H1 (cell line): Measurements from ENCODE around the gene STK11IP. TPM values are rescaled to one million over a fixed set of nuclear protein-coding genes. Genes with fewer than 3 reads are reported as not detected.
A peak's percentile ranks its signal among the peaks of the same experiment; 100 is the strongest.

Source experiments
- CTCF ChIA-PET: fragments of 300-600 bp; sonication (Branson Sonifier 250); formaldehyde crosslinking; loops from one replicate; lab custom pipeline; 2021; ENCODE audit not compliant: partially characterized antibody; lab: Charles Lee
- POLR2A ChIA-PET: fragments of 300-600 bp; sonication (Branson Sonifier 250); formaldehyde crosslinking; loops from one replicate; lab custom pipeline; 2021; ENCODE audit warnings: inconsistent platforms; ENCODE audit not compliant: partially characterized antibody; lab: Charles Lee
- DNase-seq, 2 experiments: peaks; one replicate each; pipeline versions ENCODE4 v3.0.0 to v3.0.0-alpha.2; 2010 to 2022; ENCODE audit warnings: low spot score in 2 of 2, low read depth in 1 of 2, mixed read lengths in 1 of 2
- FAIRE-seq: peaks from 2 replicates; lab custom pipeline; 2011; peaks lifted over from hg19 to GRCh38; lab: Jason Lieb, UNC
- H2AFZ ChIP-seq: 2 replicates; pipeline ENCODE4 v1.8.1; 2012; ENCODE audit warnings: low read length, inconsistent platforms
- H2AK5ac ChIP-seq: 2 replicates; pipeline ENCODE4 v1.6.1; 2013; ENCODE audit warnings: low read depth, low read length
- H2BK120ac ChIP-seq: replicated peaks from 2 replicates; pipeline ENCODE3; 2013; ENCODE audit warnings: low read depth, low read length, inconsistent platforms
- H2BK12ac ChIP-seq: 2 replicates; pipeline ENCODE4 v1.6.1; 2013; ENCODE audit warnings: low read depth, low read length
- H2BK15ac ChIP-seq: 2 replicates; pipeline ENCODE4 v1.6.1; 2013; ENCODE audit warnings: low read length
- H2BK20ac ChIP-seq: 2 replicates; pipeline ENCODE4 v1.6.1; 2013; ENCODE audit warnings: low read length
- H2BK5ac ChIP-seq: 2 replicates; pipeline ENCODE4 v1.6.1; 2013; ENCODE audit warnings: low read depth, low read length
- H3K14ac ChIP-seq: 2 replicates; pipeline ENCODE4 v1.6.1; 2013; ENCODE audit warnings: inconsistent platforms; ENCODE audit not compliant: insufficient read length
- H3K18ac ChIP-seq: 2 replicates; pipeline ENCODE4 v1.6.1; 2013; ENCODE audit warnings: low read length; ENCODE audit errors: extremely low read depth
- H3K23ac ChIP-seq: 2 replicates; pipeline ENCODE4 v1.6.1; 2013; ENCODE audit warnings: inconsistent platforms; ENCODE audit not compliant: insufficient read length
- H3K23me2 ChIP-seq: 2 replicates; pipeline ENCODE4 v1.6.1; 2013; ENCODE audit warnings: low read depth, low read length
- H3K27ac ChIP-seq: 2 replicates; pipeline ENCODE4 v1.6.1; 2011; ENCODE audit warnings: low read depth, low read length, inconsistent platforms
- H3K27me3 ChIP-seq, 4 experiments: replicated peaks in 1 of 4; 1 replicate in 1 of 4; 2 replicates in 3 of 4; pipeline versions ENCODE4 v1.6.1 to v1.8.1; 2011 to 2013; ENCODE audit warnings: low read length in 3 of 4, mild to moderate bottlenecking in 3 of 4, inconsistent platforms in 2 of 4, mixed read lengths in 2 of 4, moderate library complexity in 1 of 4; ENCODE audit not compliant: control insufficient read depth in 3 of 4, insufficient read depth in 3 of 4; ENCODE audit errors: extremely low read depth in 1 of 4
- H3K36me3 ChIP-seq, 4 experiments: 2 replicates each; pipeline versions ENCODE4 v1.6.1 to v1.8.1; 2011 to 2013; ENCODE audit warnings: mild to moderate bottlenecking in 4 of 4, low read length in 3 of 4, moderate library complexity in 2 of 4, control low read depth in 1 of 4, inconsistent platforms in 1 of 4; ENCODE audit not compliant: insufficient read depth in 4 of 4, control insufficient read depth in 2 of 4
- H3K4ac ChIP-seq: replicated peaks from 2 replicates; pipeline ENCODE3; 2013; ENCODE audit warnings: low read length, low read depth, mixed read lengths, inconsistent platforms; ENCODE audit not compliant: insufficient read length
- H3K4me1 ChIP-seq, 4 experiments: replicated peaks in 1 of 4; 1 replicate in 1 of 4; 2 replicates in 3 of 4; pipeline versions ENCODE4 v1.6.1 to v1.8.1; 2011 to 2013; ENCODE audit warnings: low read length in 3 of 4, inconsistent platforms in 2 of 4, mixed read lengths in 1 of 4; ENCODE audit not compliant: insufficient read depth in 4 of 4, control insufficient read depth in 3 of 4
- H3K4me2 ChIP-seq, 2 experiments: 2 replicates each; pipeline versions ENCODE4 v1.6.1 to v1.8.1; 2011 to 2013; ENCODE audit warnings: low read depth in 2 of 2, low read length in 2 of 2, control low read depth in 1 of 2, inconsistent platforms in 1 of 2, mild to moderate bottlenecking in 1 of 2; ENCODE audit not compliant: insufficient read depth in 1 of 2
- H3K4me3 ChIP-seq, 4 experiments: fragments of 200-600, 300-600 bp in 1 of 4; sonication (generic), shearing (Covaris generic), sonication (Bioruptor Twin) in 1 of 4; 2 replicates each; pipeline versions ENCODE4 v1.5.1 to v1.8.1; 2011 to 2016; ENCODE audit warnings: low read length in 4 of 4, low read depth in 3 of 4, control low read depth in 2 of 4, inconsistent platforms in 2 of 4, mild to moderate bottlenecking in 2 of 4, mixed read lengths in 1 of 4, moderate library complexity in 1 of 4; ENCODE audit not compliant: insufficient read depth in 2 of 4; ENCODE audit errors: extremely low read depth in 1 of 4
- H3K56ac ChIP-seq: replicated peaks from 2 replicates; pipeline ENCODE3; 2013; ENCODE audit warnings: low read depth, mild to moderate bottlenecking, mixed read lengths, low read length, inconsistent platforms; ENCODE audit not compliant: insufficient read length
- H3K79me1 ChIP-seq: 2 replicates; pipeline ENCODE4 v1.6.1; 2013; ENCODE audit warnings: low read depth, low read length, control low read depth
- H3K79me2 ChIP-seq, 2 experiments: 2 replicates each; pipeline versions ENCODE4 v1.6.1 to v1.8.1; 2012 to 2013; ENCODE audit warnings: low read length in 2 of 2, mild to moderate bottlenecking in 2 of 2, inconsistent platforms in 1 of 2; ENCODE audit not compliant: insufficient read depth in 2 of 2, control insufficient read depth in 1 of 2
- H3K9ac ChIP-seq, 4 experiments: replicated peaks in 1 of 4; 1 replicate in 1 of 4; 2 replicates in 3 of 4; pipeline versions ENCODE4 v1.6.1 to v1.8.1; 2011 to 2013; ENCODE audit warnings: low read depth in 3 of 4, low read length in 3 of 4, control low read depth in 2 of 4, mild to moderate bottlenecking in 2 of 4, moderate library complexity in 2 of 4, inconsistent platforms in 1 of 4; ENCODE audit errors: extremely low read depth in 1 of 4
- H3K9me3 ChIP-seq, 2 experiments: 2 replicates each; pipeline versions ENCODE4 v1.6.1 to v1.8.1; 2012 to 2013; ENCODE audit warnings: mild to moderate bottlenecking in 2 of 2, moderate library complexity in 2 of 2, control low read depth in 1 of 2, inconsistent platforms in 1 of 2, low read depth in 1 of 2, low read length in 1 of 2, mixed read lengths in 1 of 2; ENCODE audit not compliant: insufficient read depth in 2 of 2
- H4K20me1 ChIP-seq, 2 experiments: replicated peaks in 1 of 2; 2 replicates each; pipeline versions ENCODE3 to v1.8.1; 2011 to 2013; ENCODE audit warnings: inconsistent platforms in 2 of 2, low read length in 2 of 2, mild to moderate bottlenecking in 1 of 2; ENCODE audit not compliant: insufficient read depth in 2 of 2, control insufficient read depth in 1 of 2
- H4K5ac ChIP-seq: 2 replicates; pipeline ENCODE4 v1.6.1; 2013; ENCODE audit warnings: low read length, low read depth, mixed read lengths, inconsistent platforms; ENCODE audit not compliant: insufficient read length
- H4K8ac ChIP-seq: 2 replicates; pipeline ENCODE4 v1.8.0; 2013; ENCODE audit warnings: mild to moderate bottlenecking, moderate library complexity, low read length, inconsistent platforms; ENCODE audit not compliant: insufficient read depth; ENCODE audit errors: extremely low read depth
- H4K91ac ChIP-seq: replicated peaks from 2 replicates; pipeline ENCODE3; 2013; ENCODE audit warnings: low read length, mixed read lengths, inconsistent platforms; ENCODE audit not compliant: insufficient read length
- BCL11A ChIP-seq, 2 experiments: IDR thresholded peaks; one replicate each; pipeline ENCODE4 v1.6.1; 2011; ENCODE audit warnings: low read depth in 2 of 2, low read length in 2 of 2, mild to moderate bottlenecking in 2 of 2
- CREB1 ChIP-seq: IDR thresholded peaks from 2 replicates; pipeline ENCODE4 v1.6.1; 2012; ENCODE audit warnings: inconsistent platforms
- EGR1 ChIP-seq: IDR thresholded peaks from 2 replicates; pipeline ENCODE4 v1.6.1; 2011; ENCODE audit warnings: low read depth, low read length, borderline replicate concordance
- MAX ChIP-seq: IDR thresholded peaks from 2 replicates; pipeline ENCODE4 v1.6.1; 2012; ENCODE audit warnings: inconsistent platforms
- PHF8 ChIP-seq: fragments of 200-600 bp; sonication (generic); conservative IDR thresholded peaks from 2 replicates; pipeline ENCODE4 v1.7.1; 2012; ENCODE audit warnings: low read depth, mild to moderate bottlenecking, inconsistent platforms, low read length, moderate library complexity
- RXRA ChIP-seq: IDR thresholded peaks from 2 replicates; pipeline ENCODE4 v1.6.1; 2011; ENCODE audit warnings: low read depth, mild to moderate bottlenecking, low read length, moderate library complexity; ENCODE audit not compliant: insufficient read depth
- SRF ChIP-seq: IDR thresholded peaks from 2 replicates; pipeline ENCODE4 v1.6.1; 2011; ENCODE audit warnings: mild to moderate bottlenecking, low read depth, low read length, moderate library complexity
- WGBS, 2 experiments: shearing (Covaris generic) in 1 of 2; methylation state at CpG; one replicate each; pipeline versions ENCODE4 v1.1.6 to v1.1.7; 2013 to 2015; ENCODE audit warnings: low lambda C conversion rate in 2 of 2, mixed read lengths in 2 of 2, inconsistent platforms in 1 of 2, low coverage in 1 of 2, missing lambda C conversion rate in 1 of 2; ENCODE audit not compliant: insufficient replicate concordance in 2 of 2, insufficient coverage in 1 of 2, insufficient read length in 1 of 2; ENCODE audit errors: extremely low coverage in 1 of 2, missing lambda C conversion rate in 1 of 2; 5-methylcytosine and 5-hydroxymethylcytosine counted together
- polyA plus RNA-seq, 7 experiments: library from polyadenylated mRNA; depleted of rRNA in 3 of 7; stranded (reverse) in 5 of 7; unstranded in 2 of 7; fragments of >200 nt in 5 of 7; fragments of 200-250 nt in 2 of 7; gene quantifications; 1 replicate in 5 of 7; 2 replicates in 1 of 7; 4 replicates in 1 of 7; pipeline versions ENCODE4 v1.2.1 to v1.2.3, GENCODE V29; 2011 to 2013; ENCODE audit warnings: missing spikeins in 2 of 7, mixed read lengths in 2 of 7
- total RNA-seq: library from RNA; stranded (reverse); fragmentation: NEBNext Ultra II Directional; extraction: Animal tissue kit (Norgen Biotek cat#: 25700); gene quantifications from 2 replicates; pipeline ENCODE4 v1.2.1, GENCODE V29; 2021

The STK11IP gene
- total and polyA plus RNA-seq, 2 of the 8 experiments (the other 6 are each of a cell fraction or from before 2014, with no cell fraction given) = 18.5 to 29.6 TPM

GRCh38 chr2:219626540-219626939, 28.9 kb downstream of the STK11IP start:
- no peaks in the 10 kb centered on the region for H3K36me3 ChIP-seq
- H4K8ac ChIP-seq = peak overlapping the region; percentile 84; the same call in 1 of the 2 replicates
- H3K4ac ChIP-seq = peak overlapping the region; percentile 74
- peak overlapping the region; percentile 4; the same call in 1 of the 2 replicates for H3K18ac ChIP-seq
- peak overlapping the region; percentile 75 for H2BK15ac ChIP-seq
- FAIRE-seq = no peak
- no peak overlapping the region for H3K56ac ChIP-seq
- no peaks in the 10 kb centered on the region for H3K9me3 ChIP-seq
- H3K23ac ChIP-seq = no peak overlapping the region
- H3K79me1 ChIP-seq = no peaks in the 10 kb centered on the region
- peaks cover 0 to 1% of the 10 kb centered on the region in 2 experiments for H4K20me1 ChIP-seq
- no peak overlapping the region for H3K14ac ChIP-seq
- H2BK20ac ChIP-seq = 0 out of 2 replicates have a peak overlapping the region, but pooled peaks have one; percentile 3
- no peak overlapping the region for H2AFZ ChIP-seq
- POLR2A ChIA-PET = interaction anchor here (0.8 to 1.7 kb wide), 4 partner anchors 10 to 31 kb away, joined by 3 to 6 read pairs (median 4); no protein-coding TSS in a partner anchor
- CTCF ChIA-PET = interaction anchor here (0.6 to 22.0 kb wide), 17 partner anchors 11 to 413 kb away, joined by 3 to 356 read pairs (median 4); partner anchors contain the start of genes INHA and OBSL1
- no peak for DNase-seq
- peak overlapping the region in 1 of 2 experiments; percentile 61; a peak in 1 of 4 replicates for H3K4me2 ChIP-seq
- H3K23me2 ChIP-seq = peaks cover 3% of the 10 kb centered on the region; the same call in 1 of the 2 replicates
- H2BK5ac ChIP-seq = no peak overlapping the region
- no peak overlapping the region for H3K27ac ChIP-seq
- H2BK120ac ChIP-seq = no peak overlapping the region
- H3K4me1 ChIP-seq = peaks cover 0 to 12% (median 9%) of the 10 kb centered on the region in 4 experiments; a peak in 5 of 7 replicates
- H4K91ac ChIP-seq = no peak overlapping the region
- WGBS, 2 experiments = 77% methylated on average over 8 of the region's 8 CpGs; no CpG with 5 or more reads in 1 of the 2 experiments
- peak overlapping the region; percentile 90; the same call in 1 of the 2 replicates for H2BK12ac ChIP-seq
- H2AK5ac ChIP-seq = peak overlapping the region; percentile 75; the same call in 1 of the 2 replicates
- H3K27me3 ChIP-seq = peaks cover 0 to 11% (median 6%) of the 10 kb centered on the region in 4 experiments; a peak in 5 of 7 replicates
- H3K4me3 ChIP-seq = peak overlapping the region in 2 of 4 experiments; percentile 15 to 85; a peak in 2 of 8 replicates
- peak overlapping the region; percentile 7 for H4K5ac ChIP-seq
- H3K79me2 ChIP-seq = no peaks in the 10 kb centered on the region
- H3K9ac ChIP-seq = no peak overlapping the region
- TF ChIP-seq CREB1 = no peak
- no peak for TF ChIP-seq EGR1
- no peak for TF ChIP-seq PHF8
- no peak for TF ChIP-seq RXRA
- TF ChIP-seq SRF = no peak
- TF ChIP-seq MAX = no peak
- no peak for TF ChIP-seq BCL11A (IDR thresholded peaks at IDR 0.05; ENCODE audit: low read depth in 2 of 2, low read length in 2 of 2)
